HG02943 (cell line): ENCODE measurements around the gene GFER.

Experiments used
- ATAC-seq: cut with Tn5 transposase; IDR thresholded peaks from one replicate; pipeline ENCODE4 v1.9.1; 2021; ENCODE audit warnings: mild to moderate bottlenecking, low read depth, moderate library complexity; ENCODE audit not compliant: unreplicated experiment

The GFER gene

DNA sequence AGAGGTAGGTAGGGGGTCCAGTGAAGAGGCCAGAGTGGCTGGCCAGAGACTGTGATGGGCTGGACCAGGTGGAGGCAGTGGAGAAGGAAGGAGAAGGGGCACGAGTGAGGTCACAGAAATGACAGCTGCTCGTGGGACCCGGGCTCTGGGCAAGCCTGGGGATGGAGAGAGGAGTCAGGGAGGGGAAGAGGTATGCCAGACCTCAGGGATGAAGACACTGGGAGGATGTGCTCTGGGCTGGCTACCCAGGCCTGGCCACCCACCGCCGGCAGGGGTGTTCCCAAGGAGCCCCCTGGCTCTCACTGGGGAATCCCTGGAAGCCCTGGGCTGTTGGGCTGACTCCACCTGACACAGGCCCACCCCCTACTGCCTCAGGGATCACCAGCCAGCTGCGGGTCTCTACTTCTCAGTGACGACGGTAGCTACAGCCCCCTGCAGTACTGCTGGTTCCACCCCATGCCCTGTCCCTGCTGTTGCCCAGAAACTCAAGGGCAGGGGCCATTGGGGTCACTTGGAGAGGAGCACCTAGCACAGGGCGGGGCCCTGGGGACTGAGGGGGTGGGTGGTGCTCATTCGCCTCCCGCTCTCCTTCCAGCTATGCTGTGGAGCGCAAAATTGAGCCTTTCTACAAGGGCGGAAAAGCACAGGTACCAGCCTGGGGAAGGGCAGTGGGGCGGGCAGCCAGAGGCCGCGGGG lies 10.4 kb upstream of the GFER start:
- ATAC-seq: no peak

DNA sequence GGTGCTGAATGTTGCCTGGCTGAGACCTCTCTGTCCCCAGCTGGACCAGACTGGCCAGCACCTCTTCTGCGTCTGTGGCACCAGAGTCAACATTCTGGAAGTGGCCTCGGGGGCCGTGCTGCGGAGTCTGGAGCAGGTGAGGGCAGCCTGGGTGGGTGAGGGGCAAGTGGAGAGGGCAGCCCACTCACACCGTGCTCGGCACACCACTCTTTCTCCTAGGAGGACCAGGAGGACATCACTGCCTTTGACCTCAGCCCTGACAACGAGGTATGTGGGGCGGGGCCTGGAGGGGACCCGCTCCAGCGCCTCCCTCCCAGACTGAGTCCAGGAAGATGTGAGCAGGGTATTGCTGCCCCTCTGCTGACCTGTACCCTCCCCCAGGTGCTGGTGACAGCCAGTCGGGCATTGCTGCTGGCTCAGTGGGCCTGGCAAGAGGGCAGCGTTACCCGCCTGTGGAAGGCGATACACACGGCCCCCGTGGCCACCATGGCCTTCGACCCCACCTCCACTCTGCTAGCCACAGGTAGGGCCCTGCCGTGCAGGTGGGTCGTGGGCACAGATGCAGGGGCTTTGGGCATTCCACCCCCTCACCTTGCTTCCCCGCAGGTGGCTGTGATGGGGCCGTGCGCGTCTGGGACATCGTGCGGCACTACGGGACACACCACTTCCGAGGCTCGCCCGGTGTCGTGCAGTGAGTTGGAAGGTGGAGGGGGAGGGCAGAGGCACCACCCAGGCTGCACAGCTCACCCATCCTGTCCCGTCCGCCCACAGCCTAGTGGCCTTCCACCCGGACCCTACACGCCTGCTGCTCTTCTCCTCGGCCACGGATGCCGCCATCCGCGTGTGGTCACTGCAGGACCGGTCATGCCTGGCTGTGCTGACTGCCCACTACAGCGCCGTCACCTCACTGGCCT lies 9.6 kb upstream of the GFER start:
- ATAC-seq: no peak

DNA sequence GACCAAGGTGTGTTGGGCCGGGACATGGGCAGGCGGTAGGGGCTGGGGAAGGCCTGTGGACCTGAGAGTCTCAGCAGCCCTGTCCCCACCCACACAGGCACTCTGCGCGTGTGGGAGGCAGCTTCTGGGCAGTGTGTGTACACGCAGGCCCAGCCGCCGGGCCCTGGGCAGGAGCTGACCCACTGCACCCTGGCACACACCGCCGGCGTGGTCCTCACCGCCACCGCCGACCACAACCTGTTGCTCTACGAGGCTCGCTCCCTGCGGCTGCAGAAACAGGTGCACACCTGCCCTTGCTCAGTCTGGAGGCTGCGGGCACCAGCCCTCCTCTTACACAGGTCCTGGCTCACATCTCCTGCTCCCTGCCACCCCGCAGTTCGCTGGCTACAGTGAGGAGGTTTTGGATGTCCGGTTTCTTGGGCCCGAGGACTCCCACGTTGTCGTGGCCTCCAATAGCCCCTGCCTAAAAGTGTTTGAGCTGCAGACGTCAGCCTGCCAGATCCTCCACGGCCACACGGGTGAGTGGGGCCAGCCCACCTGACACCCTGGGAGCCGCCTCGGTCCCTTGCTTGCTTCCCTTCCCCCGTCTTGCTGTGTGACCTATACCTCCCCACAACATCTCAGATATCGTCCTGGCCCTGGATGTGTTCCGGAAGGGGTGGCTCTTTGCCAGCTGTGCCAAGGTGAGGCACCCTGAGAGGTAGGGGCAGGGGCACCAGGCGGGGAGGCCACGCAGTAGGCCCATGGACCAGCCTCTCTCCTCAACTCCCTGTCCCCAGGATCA lies 8.4 kb upstream of the GFER start:
- no peak for ATAC-seq

DNA sequence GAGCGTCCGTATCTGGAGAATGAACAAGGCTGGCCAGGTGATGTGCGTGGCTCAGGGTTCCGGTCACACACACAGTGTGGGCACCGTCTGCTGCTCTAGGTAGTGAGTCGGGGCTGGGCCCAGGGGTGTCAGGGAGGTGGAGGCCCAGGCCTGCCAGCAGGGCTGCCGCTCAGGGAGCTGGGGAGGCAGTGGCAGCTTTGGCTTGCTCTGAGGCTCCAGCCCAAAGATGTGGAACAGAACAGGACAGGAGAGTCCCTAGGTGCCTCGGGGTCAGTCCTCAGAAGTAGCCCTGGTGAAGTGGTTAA lies 7.8 kb upstream of the GFER start:
- ATAC-seq: no peak

DNA sequence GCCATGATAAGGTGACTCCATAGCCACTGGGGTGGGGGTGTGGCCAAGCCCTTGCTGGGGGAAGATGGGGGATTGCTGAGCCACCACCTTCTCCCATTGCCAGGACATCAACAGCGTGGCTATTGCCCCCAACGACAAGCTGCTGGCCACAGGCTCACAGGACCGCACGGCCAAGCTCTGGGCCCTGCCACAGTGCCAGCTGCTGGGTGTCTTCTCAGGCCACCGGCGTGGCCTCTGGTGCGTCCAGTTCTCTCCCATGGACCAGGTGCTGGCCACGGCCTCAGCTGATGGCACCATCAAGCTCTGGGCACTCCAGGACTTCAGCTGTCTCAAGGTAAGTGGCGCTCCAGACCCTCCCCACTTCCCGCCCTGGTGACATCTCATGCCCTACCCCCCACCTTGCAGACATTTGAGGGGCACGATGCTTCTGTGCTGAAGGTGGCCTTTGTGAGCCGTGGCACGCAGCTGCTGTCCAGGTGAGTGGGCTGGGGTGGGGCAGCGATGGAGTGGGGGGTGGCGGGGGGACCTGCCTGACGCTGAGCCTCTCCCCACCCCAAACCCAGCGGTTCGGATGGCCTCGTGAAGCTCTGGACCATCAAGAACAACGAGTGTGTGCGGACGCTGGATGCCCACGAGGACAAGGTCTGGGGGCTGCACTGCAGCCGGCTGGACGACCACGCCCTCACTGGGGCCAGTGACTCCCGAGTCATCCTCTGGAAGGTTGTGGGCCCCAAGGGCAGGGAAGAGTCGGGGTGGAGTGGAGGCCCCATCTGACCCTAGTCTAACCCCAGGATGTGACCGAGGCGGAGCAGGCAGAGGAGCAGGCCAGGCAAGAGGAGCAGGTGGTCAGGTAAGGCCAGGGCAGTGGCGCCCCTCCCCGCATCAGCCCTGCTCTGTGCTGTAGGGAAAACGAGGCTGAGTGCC lies 6.8 kb upstream of the GFER start:
- ATAC-seq: no peak

DNA sequence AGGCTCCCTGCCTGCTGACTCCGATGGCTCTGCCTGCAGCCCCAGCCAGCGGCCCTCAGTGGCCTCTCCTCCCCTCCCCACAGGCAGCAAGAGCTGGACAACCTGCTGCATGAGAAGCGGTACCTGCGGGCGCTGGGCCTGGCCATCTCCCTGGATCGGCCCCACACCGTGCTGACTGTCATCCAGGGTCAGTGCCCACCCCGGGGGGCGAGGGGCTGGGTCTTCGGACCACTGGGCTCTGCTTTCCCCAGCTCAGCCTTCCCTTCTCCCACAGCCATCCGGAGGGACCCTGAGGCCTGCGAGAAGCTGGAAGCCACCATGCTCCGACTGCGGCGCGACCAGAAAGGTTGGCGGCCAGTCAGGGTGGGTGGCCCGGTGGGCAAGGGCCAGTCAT lies 6.1 kb upstream of the GFER start:
- no peak for ATAC-seq

DNA sequence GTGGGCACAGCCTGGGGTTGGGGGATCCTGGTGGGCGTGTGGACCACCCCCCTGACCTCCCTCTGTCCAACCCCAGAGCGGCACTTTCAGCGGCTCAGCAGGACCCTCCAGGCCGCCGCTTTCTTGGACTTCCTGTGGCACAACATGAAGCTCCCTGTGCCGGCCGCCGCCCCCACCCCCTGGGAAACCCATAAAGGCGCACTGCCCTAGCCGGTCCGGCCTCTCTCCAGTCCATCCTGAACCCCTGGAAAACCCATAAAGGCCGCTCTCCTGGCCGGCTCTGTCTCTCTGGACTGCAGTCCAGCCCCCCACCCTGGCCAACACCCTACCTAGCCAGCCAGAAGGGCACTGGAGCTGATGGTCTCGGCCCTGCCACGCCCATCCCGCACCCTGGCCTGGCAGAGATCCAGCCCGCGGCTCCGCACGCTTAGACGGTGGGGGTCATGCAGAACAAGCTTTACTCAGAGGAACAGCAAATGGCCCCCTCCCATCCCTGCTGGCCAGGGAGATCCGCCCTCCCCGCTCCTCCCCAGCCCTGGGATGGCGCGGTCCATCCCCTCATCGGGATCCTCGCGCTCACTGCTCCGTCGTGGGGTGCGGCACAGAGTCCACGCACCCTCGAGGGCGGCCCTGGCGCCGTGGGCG lies 5.4 kb upstream of the GFER start:
- ATAC-seq: no peak

DNA sequence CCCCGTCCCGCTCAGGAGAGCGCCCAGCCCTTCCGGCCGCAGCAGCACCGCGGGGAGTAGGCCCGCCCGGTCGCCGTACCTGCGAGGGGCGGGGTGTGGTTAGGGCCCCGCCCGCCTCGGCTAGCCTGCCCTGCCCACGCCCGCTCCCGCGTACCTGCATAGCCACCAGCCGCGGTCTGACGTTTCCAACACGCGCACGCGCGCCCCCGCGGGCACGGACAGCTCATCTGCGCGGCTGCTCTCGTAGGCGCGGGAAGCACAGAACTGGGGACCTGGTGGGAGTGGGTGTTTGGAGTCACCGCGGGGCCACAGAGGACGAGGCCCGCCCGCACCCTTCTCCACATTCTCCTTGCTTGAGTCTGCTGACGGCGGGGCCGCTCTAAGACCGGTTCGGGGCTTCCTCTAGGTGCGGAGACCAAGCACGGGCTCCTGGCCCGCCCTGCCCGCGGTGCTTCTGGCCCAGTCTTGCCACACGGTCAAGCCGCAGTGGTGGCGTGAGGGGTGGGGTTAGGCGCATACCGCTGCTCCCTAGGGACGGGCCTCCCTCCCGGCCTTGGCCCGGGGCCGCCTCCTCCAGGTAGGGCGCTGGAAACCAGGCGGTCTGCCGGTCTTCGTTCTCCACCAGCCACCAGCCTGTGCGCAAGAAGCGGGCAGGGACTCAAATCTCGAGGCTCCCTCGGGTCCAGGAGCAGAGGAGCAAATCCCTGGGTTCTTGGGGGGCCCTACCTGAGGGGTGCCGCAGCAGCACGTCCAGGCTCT lies 4.5 kb upstream of the GFER start:
- no peak for ATAC-seq

DNA sequence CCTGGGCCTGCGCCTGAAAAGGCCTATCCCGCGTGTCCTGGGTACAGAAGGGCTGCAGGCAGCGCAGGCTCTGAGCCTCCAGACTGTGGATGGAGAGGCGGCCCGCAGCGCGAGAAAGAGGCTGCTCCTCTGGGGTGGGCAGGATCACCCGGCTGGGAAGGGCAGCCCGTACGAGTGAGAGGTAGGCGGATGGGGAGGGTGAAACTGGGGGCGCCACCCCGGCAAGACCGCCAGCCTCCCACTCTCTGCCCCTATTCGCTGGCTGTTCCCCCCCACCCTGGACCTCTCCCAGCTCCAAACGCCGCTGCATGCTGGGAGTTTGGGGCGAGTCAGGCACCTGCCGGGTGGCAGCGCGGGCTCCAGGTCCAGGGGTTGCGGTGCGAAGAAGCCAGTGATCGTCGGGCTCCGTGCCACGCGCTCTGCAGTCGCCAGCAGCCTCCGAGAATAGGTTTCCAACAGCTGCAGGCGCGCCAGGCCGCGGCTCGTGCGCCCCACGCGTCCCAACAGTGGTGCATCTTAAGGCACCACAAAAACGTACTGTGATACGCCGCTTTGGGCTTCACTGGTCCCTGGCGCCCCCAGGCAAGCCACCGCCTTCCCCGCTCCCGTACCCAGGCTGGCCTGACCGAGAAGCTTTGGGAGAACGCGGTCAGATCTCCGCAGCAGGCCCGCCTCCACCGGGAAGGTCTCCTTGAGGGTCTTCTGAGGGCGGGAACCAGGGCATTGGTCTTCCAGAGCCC lies 3.8 kb upstream of the GFER start:
- ATAC-seq: no peak

DNA sequence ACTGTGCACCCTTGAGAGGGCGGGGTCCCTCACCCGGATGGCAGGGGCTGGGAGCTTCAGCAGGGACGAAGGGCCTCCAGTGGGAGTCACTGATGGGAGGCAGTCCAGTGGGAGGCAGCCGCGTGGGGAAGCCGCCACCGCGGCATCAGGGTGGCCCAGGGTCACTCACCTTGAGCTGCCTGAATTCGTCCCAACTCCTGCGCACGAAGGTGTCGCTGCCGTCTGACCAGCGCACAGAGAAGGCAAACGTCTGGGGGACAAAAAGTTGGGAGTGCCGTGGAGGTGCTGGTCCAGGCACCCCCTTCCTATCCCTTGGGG lies 3.3 kb upstream of the GFER start:
- no peak for ATAC-seq

DNA sequence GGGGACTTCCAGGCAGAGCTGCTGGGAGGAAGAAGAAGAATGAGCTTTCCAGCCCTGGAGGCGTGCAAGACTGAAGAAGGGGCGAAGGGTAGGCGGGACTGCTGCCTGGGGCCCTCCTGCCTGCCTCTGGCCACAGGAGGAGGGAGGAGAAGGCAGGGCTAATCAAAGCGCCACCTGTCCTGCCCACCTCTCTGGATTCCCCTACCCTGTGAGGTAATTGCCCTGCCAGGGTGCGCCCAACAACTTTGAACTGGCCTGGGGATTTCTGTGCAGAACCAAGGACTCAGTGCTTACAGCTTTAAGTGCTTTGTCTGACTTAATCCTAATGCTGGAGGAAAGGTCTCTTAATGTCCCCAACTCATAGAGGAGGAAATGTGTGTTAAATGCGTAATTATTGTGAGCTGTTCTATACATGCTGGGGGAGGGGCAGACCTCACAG lies 2.6 kb upstream of the GFER start, which contains the start of gene NOXO1:
Gene NOXO1, minus strand, starts transcription at position 72 of the 439 bp plus-strand sequence. CDS start 290 bp downstream, outside the sequence.
- no peak for ATAC-seq

DNA sequence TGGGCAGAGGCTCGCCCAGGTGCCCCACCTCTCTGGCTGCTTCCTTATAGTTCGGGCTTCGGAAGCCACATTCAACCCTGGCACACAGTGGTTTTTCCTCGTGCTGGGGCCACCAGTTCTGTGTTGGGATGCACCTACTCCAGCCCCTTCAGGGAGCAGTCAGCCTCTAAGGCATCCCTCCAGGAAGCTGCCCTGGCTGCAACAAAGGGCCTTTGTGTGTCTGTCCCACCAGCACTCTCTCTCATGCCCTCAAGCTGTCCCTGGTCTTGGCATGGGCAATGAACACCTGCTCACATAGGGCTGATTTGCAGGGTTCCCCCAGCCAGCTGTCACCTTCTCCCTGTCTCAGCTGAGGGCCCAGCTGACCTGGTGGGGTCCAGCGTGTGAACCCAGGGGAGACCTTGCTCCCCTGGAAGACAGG lies 2.0 kb upstream of the GFER start:
- ATAC-seq: no peak

DNA sequence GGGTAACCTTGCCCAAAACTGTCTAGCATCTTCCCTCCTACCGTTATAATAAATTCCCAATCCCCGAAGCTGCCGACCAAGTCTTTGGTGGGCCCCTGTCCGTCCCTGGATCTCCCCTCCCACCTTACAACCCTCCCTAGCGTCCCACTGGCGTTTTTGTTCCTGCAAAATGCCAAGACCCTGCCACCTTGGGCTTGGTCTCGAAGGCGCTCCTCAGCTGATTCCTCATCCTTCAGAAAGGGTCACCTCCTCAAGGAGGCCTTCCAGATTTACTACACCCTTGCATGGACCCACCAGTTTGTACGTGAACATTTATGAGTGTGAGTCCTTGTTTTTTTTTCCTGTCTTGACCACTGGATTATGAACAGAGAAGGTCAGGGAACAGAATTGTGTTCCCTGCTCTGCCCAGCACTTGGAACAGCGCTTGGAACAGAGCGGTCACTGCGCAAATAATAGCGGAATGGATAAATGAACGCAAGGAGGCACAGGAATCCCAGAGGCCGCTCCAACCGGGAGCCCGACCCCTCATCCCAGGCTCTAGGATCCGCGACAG lies 926 bp upstream of the GFER start:
- ATAC-seq: no peak

DNA sequence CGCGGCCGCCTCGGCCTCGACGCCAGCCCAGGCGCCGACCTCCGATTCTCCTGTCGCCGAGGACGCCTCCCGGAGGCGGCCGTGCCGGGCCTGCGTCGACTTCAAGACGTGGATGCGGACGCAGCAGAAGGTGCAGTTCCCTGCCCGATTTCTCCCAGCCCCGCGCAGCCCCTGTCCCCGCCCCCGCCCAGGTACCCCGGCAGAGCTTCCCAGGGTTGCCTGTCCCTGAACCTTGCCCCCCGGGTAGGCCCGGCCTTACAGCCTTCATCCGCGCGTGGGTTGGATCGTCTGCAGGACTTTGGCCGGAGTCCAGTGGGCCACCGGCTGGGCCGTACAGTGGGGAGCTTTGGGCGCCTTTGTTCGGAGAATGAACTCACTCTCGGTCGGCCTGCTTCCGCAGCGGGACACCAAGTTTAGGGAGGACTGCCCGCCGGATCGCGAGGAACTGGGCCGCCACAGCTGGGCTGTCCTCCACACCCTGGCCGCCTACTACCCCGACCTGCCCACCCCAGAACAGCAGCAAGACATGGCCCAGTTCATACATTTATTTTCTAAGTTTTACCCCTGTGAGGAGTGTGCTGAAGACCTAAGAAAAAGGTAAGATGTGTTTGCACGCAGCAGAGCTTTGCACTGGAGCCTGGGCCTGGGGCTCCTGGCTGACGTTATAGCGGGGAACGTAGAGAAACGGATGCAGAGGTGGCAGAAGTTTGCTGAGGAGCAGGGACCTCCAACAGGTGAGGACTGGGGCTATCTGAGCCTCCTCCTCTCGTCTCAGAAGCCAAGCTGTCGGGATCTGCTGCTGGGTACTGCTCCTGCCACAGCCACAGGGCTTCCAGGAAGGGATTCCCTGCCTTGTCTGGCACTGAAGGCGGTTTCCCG lies 593 bp downstream of the GFER start:
- ATAC-seq: no peak

DNA sequence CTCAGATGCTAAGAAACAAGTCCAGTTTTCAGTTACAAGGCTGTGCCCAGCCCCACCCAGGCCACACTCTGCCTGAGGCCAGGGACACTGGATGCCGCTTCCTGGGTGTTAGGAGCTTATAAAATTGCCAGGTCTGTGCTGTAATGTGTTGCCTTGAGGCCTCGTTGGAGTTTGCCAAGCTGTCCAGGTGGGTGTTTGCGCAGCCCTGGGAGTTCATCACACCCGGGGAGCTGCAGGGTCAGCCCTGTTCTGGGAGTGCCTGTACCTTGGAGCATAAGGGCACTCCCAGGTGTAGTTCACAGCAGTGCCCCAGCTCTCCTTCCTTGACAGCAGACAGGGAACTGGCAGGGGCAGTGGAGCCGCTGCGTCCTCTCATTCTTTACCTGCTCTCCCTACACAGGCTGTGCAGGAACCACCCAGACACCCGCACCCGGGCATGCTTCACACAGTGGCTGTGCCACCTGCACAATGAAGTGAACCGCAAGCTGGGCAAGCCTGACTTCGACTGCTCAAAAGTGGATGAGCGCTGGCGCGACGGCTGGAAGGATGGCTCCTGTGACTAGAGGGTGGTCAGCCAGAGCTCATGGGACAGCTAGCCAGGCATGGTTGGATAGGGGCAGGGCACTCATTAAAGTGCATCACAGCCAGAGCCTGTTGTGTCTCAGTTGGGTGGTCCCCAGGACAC lies 1.6 kb downstream of the GFER start:
- ATAC-seq: no peak

DNA sequence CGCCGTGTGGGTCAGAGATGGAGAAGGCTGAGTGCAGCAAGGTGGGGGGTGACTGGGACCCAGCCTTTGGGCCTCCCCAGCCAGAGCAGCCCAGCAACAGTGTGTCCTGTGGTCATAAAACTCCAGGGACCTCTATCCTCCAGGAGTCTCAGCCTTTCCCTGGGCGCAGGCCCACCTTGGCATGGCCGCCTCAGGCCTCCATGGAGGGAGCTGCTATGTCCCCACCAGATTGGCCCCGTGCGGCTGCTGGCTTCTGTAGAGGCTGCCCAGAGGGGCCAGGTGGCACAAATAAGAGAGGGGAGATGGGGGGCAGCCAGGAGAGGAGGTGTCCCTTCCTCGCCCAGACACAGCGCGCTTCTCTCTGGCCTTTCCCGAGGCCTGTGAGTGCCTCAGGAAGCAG lies 3.2 kb downstream of the GFER start:
- ATAC-seq: no peak
